SK-N-SH treated with all-trans-retinoic acid at 6 μM for 48 hours (cell line): ENCODE measurements around the gene CACNA2D3.

ENCODE experiments used
- ATAC-seq: fragments of 200-7000 bp; cut with Tn5 transposase; 3 replicates; pipeline ENCODE4 v1.9.1; 2020; ENCODE audit warnings: mild to moderate bottlenecking, moderate library complexity
- CSDC2 ChIP-seq: fragments of 250-450 bp; sonication (Bioruptor Pico); IDR thresholded peaks from 2 replicates; pipeline ENCODE4 v1.5.0; 2020; ENCODE audit warnings: mild to moderate bottlenecking, moderate library complexity
- ESRRG ChIP-seq: fragments of 250-450 bp; sonication (Bioruptor Pico); IDR thresholded peaks from 2 replicates; pipeline ENCODE4 v1.6.1; 2021; ENCODE audit warnings: mild to moderate bottlenecking
- GLIS3 ChIP-seq: fragments of 250-450 bp; sonication (Bioruptor Pico); IDR thresholded peaks from 2 replicates; pipeline ENCODE4 v1.5.0; 2020; ENCODE audit warnings: mild to moderate bottlenecking, moderate library complexity
- ISL1 ChIP-seq: fragments of 250-450 bp; sonication (Bioruptor Pico); IDR thresholded peaks from 2 replicates; pipeline ENCODE4 v2.1.2; 2022; ENCODE audit warnings: mild to moderate bottlenecking, moderate library complexity
- OSR1 ChIP-seq: fragments of 250-450 bp; sonication (Bioruptor Pico); IDR thresholded peaks from 2 replicates; pipeline ENCODE4 v1.8.0; 2022; ENCODE audit warnings: moderate library complexity, mild to moderate bottlenecking, inconsistent platforms
- PATZ1 ChIP-seq: fragments of 250-450 bp; sonication (Bioruptor Pico); IDR thresholded peaks from 2 replicates; pipeline ENCODE4 v1.8.0; 2020; ENCODE audit warnings: mild to moderate bottlenecking, moderate library complexity, borderline replicate concordance
- POU6F1 ChIP-seq: fragments of 250-450 bp; sonication (Bioruptor Pico); IDR thresholded peaks from 2 replicates; pipeline ENCODE4 v1.8.0; 2021; ENCODE audit warnings: low read depth, mild to moderate bottlenecking, moderate library complexity, borderline replicate concordance
- PPARA ChIP-seq: fragments of 250-450 bp; sonication (Bioruptor Pico); IDR thresholded peaks from 2 replicates; pipeline ENCODE4 v1.5.0; 2020; ENCODE audit warnings: mild to moderate bottlenecking, borderline replicate concordance
- RARB ChIP-seq: fragments of 250-450 bp; sonication (Bioruptor Pico); IDR thresholded peaks from 2 replicates; pipeline ENCODE4 v1.8.0; 2021; ENCODE audit warnings: mild to moderate bottlenecking, moderate library complexity
- TSHZ2 ChIP-seq: fragments of 250-450 bp; sonication (Bioruptor Pico); IDR thresholded peaks from 2 replicates; pipeline ENCODE4 v1.5.0; 2020; ENCODE audit warnings: mild to moderate bottlenecking, moderate library complexity
- ZC3H10 ChIP-seq: fragments of 250-450 bp; sonication (Bioruptor Pico); IDR thresholded peaks from 2 replicates; pipeline ENCODE4 v1.5.1; 2021; ENCODE audit warnings: mild to moderate bottlenecking, moderate library complexity
- ZFP30 ChIP-seq: fragments of 450-650 bp; formaldehyde crosslinking; IDR thresholded peaks from 2 replicates; pipeline ENCODE4 v1.5.0; 2022; ENCODE audit warnings: mild to moderate bottlenecking, moderate library complexity
- ZNF565 ChIP-seq: fragments of 450-650 bp; formaldehyde crosslinking; conservative IDR thresholded peaks from 2 replicates; pipeline ENCODE4 v1.5.0; 2020; ENCODE audit warnings: low read depth, mild to moderate bottlenecking, moderate library complexity
- ZNF70 ChIP-seq: fragments of 450-650 bp; formaldehyde crosslinking; IDR thresholded peaks from 2 replicates; pipeline ENCODE4 v1.5.0; 2020; ENCODE audit warnings: mild to moderate bottlenecking, moderate library complexity
- ZNF8 ChIP-seq: fragments of 450-650 bp; formaldehyde crosslinking; IDR thresholded peaks from 2 replicates; pipeline ENCODE4 v1.5.0; 2020; ENCODE audit warnings: mild to moderate bottlenecking, moderate library complexity

Gene CACNA2D3

GRCh38 chr3:54313418-54313817 lies 191.1 kb downstream of the CACNA2D3 start:
- no peak for ATAC-seq
- no peak for TF ChIP-seq TSHZ2
- no peak for TF ChIP-seq POU6F1
- no peak for TF ChIP-seq PATZ1 (CRISPR knock-in tag)
- no peak for TF ChIP-seq ZFP30 (CRISPR knock-in tag)
- TF ChIP-seq RARB = no peak

- ATAC-seq = no peak
- TF ChIP-seq TSHZ2 = no peak
- TF ChIP-seq ISL1 (CRISPR knock-in tag) = no peak
- TF ChIP-seq CSDC2 (CRISPR knock-in tag) = no peak
- no peak for TF ChIP-seq OSR1
- no peak for TF ChIP-seq ZNF70
- TF ChIP-seq PATZ1 (CRISPR knock-in tag) = no peak
- no peak for TF ChIP-seq ZNF565 (CRISPR knock-in tag)
Measured at GRCh38 chr3:54321520-54321919, 199.2 kb downstream of the CACNA2D3 start.

GRCh38 chr3:54322354-54322753 lies 200.0 kb downstream of the CACNA2D3 start:
- TF ChIP-seq ZC3H10 = no peak
- no peak for ATAC-seq

- TF ChIP-seq POU6F1 (no peak), GLIS3 (CRISPR knock-in tag) (no peak), ESRRG (CRISPR knock-in tag) (no peak), ZNF8 (no peak), PPARA (CRISPR knock-in tag) (no peak), OSR1 (no peak), CSDC2 (CRISPR knock-in tag) (no peak)
- no peak for ATAC-seq
Measured at GRCh38 chr3:54324103-54324502, 201.8 kb downstream of the CACNA2D3 start.
